ENCODE data around the gene NGDN. TPM values are rescaled to one million over a fixed set of nuclear protein-coding genes. Genes with fewer than 3 reads are reported as not detected.

NGDN gene
- total and polyA plus RNA-seq, 2 of the 8 experiments (the other 6 are each of a cell fraction or from before 2014, with no cell fraction given), result 39.8 to 48.8 TPM

DNA sequence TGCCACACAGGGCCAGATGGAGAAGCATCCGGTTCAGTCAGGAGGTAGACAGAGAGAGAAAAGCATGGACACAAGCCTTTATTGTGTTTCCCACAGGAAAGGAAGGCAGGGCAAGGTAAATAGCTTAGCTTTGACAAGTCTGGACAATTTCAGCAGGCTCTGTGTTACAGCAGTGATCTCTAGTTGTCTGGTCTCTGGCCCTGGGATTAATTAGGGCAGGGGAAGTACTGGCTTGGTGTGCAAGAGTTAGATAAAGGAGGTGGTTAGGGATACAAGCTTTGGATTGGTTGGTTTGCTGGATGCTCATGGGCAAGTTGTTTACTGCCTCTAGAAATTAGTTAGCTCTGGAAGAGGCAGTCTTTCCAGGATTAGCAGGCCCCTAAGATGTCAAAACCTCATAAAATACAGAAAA lies 15.1 kb upstream of the NGDN start (continued):
- TF ChIP-seq SRF (IDR thresholded peaks at IDR 0.05; ENCODE audit: low read depth, low read length), result no peak
- TF ChIP-seq HDAC2 (IDR thresholded peaks at IDR 0.05; ENCODE audit: borderline replicate concordance in 1 of 2, low read depth in 2 of 2, low read length in 2 of 2), result no peak
